Mucosa of descending colon (tissue), 3 donors: Measurements from ENCODE around the gene TRPM8. TPM values are rescaled to one million over a fixed set of nuclear protein-coding genes. Genes with fewer than 3 reads are reported as not detected.
A peak's percentile ranks its signal among the peaks of the same experiment; 100 is the strongest.

Experiments
- ATAC-seq: fragments of 200-7000 bp; cut with Tn5 transposase; one replicate; pipeline ENCODE4 v1.9.1; 2020; ENCODE audit warnings: mild to moderate bottlenecking, moderate library complexity
- DNase-seq, 3 donors: peaks; one replicate each; pipeline ENCODE4 v3.0.0-alpha.2; 2020
- H3K36me3 ChIP-seq: fragments of 200-600 bp; one replicate; pipeline ENCODE4 v1.8.0; 2021; ENCODE audit warnings: low read depth, mild to moderate bottlenecking
- H3K4me1 ChIP-seq: fragments of 200-600 bp; one replicate; pipeline ENCODE4 v1.8.0; 2021; ENCODE audit warnings: low read depth, mild to moderate bottlenecking
- H3K4me3 ChIP-seq: fragments of 200-600 bp; one replicate; pipeline ENCODE4 v1.8.0; 2021; ENCODE audit warnings: mild to moderate bottlenecking
- H3K9me3 ChIP-seq: fragments of 200-600 bp; one replicate; pipeline ENCODE4 v1.8.0; 2021; ENCODE audit warnings: mild to moderate bottlenecking
- intact Hi-C, 2 donors: fragments of 100-400 bp; cut with DNase I in 1 of 2; cut with micrococcal nuclease in 1 of 2; formaldehyde crosslinking; loops; one replicate each; pipeline versions ENCODE4 v1.11.0 to v1.11.1; 2022; cut with DNase I, micrococcal nuclease
- total RNA-seq, 3 donors: library from RNA; stranded (reverse); fragmentation: NEBNext Ultra II Directional in 2 of 3; extraction: Animal tissue kit (Norgen Biotek cat#: 25700) in 2 of 3; gene quantifications; one replicate each; pipeline versions ENCODE4 v1.2.1 to v1.2.4, GENCODE V29; 2021 to 2023
- TF ChIP-seq, protein P1 (sequence below): fragments of 200-600 bp; IDR thresholded peaks from one replicate; pipeline ENCODE4 v1.8.0; 2022; ENCODE audit warnings: antibody characterized with exemption, mild to moderate bottlenecking
- donor health status: DM: no; HTN: no; CAD: no; lungs with moderate emphysema.
- donor health status: DM: no; HTN: no; CAD: no.
- donor health status: DM: no; HTN: yes; CAD: no.

TRPM8 gene
- total RNA-seq, 3 donors from 2014 or later: not detected

DNA sequence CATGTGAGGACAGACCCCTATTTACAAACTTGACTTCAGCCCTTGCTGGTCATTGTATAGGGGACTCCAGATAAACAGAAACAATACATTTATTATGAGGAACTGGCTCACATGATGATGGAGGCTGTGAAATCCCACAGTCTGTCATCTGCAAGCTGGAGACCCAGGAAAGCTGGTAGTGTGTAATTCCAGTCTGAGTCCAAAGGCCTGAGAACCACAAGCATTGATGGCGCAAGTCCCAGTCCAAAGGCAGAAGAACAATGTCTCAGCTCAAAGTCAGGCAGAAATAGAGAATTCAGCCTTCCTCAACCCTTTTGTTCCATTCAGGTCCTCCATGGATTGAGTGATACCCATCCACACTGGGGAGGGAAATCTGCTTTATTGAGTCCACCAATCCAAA lies 105.3 kb downstream of the TRPM8 start:
- H3K36me3 ChIP-seq: no peaks in the 10 kb centered on the region
- H3K9me3 ChIP-seq: no peaks in the 10 kb centered on the region
- intact Hi-C loops: no loop called here
- ATAC-seq (no peak), DNase-seq (no peak)
- TF ChIP-seq, protein P1, sequence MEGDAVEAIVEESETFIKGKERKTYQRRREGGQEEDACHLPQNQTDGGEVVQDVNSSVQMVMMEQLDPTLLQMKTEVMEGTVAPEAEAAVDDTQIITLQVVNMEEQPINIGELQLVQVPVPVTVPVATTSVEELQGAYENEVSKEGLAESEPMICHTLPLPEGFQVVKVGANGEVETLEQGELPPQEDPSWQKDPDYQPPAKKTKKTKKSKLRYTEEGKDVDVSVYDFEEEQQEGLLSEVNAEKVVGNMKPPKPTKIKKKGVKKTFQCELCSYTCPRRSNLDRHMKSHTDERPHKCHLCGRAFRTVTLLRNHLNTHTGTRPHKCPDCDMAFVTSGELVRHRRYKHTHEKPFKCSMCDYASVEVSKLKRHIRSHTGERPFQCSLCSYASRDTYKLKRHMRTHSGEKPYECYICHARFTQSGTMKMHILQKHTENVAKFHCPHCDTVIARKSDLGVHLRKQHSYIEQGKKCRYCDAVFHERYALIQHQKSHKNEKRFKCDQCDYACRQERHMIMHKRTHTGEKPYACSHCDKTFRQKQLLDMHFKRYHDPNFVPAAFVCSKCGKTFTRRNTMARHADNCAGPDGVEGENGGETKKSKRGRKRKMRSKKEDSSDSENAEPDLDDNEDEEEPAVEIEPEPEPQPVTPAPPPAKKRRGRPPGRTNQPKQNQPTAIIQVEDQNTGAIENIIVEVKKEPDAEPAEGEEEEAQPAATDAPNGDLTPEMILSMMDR: no peak
- H3K4me1 ChIP-seq: no peaks in the 10 kb centered on the region
- no peak overlapping the region for H3K4me3 ChIP-seq

DNA sequence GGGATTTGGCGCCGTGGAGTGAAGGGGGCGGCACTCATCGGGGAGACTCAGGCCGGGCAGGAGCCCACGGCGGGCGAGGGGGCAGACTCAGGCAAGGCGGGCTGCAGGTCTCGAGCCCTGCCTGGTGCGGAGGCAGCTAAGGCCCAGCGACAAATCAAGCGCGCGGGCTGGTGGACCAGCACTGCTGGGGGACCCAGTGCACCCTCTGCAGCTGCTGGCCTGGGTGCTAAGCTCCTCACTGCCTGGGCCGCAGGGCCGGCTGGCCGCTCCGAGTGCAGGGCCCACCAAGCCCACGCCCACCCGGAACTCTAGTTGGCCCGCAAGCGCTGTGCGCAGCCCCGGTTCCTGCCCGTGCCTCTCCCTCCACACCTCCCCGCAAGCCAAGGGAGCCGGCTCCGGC lies 107.1 kb downstream of the TRPM8 start:
- no peaks in the 10 kb centered on the region for H3K9me3 ChIP-seq
- peak in 1 of 3 donors; percentile 44 for DNase-seq
- H3K4me1 ChIP-seq: no peaks in the 10 kb centered on the region
- no peak overlapping the region for H3K4me3 ChIP-seq
- intact Hi-C loops: no loop called here
- no peaks in the 10 kb centered on the region for H3K36me3 ChIP-seq
- TF ChIP-seq, protein P1: no peak
- no peak for ATAC-seq

DNA sequence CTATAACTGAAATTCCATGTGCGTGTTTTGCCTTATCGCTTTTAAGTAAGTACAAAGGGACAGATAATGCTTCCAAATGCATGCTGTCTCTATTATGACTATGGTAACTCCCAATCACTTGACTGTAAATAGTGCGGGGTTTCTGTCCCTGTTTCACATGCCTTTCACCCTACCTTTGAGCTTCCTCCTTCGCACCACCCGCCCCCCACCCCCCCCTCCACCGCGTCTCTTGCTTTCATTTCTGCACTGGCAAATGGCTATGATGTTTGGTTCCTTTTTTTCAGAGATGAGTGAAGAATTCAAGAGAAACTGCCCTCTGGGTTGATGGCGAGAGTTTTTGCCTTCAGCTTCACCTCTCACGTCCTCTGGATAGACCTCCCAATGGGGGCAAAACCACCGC lies 108.3 kb downstream of the TRPM8 start:
- no peak overlapping the region for H3K4me3 ChIP-seq
- no peak for DNase-seq

DNA sequence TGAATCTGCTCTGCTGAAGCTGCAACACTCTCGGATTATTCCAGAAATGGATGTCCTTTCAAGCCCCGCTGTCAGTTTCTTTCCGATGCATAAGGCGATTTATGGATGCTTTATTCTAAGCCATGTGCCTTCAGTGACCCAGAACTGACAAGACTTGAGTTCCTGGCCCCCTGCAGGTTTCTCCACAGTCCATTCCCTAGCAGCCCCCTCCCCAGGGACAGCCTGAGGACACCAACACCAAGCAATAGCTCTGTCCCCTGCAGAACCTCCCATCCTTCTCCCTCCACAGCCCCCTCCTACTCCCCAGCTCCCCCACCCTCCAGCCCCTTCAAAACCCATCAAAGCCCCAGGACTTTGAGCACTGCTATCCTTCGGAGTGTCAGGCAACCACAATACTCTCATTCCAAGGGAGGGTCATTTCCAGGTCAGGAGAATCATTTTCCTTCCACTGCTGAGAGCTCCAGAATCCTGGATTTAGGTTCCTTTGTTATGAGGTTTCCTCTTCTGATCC lies 108.8 kb downstream of the TRPM8 start:
- H3K4me3 ChIP-seq: no peak overlapping the region

More for the DNA sequence above, 108.3 kb downstream of the TRPM8 start:
- peak; percentile 34 for ATAC-seq
- TF ChIP-seq, protein P1: no peak
- Histone ChIP-seq H3K9me3 (no peaks in the 10 kb centered on the region), H3K36me3 (no peaks in the 10 kb centered on the region), H3K4me1 (no peaks in the 10 kb centered on the region)
- intact Hi-C loops: no loop called here

DNA sequence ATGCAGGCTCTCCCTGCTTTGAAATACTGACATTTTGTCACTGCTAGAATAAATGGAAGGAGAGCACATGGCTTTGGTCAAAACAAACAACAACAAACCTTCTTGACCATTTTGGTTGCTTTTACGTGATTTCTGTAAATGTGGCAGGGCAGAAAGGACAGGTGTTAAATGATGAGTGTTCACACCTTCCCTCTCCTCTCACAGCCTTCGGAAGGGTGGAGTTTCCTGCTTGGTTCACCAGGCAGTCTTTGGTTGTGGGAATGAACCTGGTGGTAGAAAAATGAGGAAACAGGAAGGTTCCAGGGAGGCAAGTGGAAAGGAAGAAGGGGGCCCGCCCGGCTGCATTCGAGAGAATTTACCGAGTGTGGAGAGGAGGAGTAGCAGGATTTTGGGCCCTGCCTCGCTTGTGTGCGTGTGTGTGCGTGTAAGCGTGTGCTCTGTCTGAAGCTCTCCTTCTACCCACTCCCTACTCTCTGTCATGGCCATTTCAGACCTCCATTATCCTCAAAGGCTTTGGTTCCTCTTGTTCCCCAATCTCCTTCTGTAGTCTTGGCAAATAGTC lies 109.6 kb downstream of the TRPM8 start:
- Histone ChIP-seq H3K9me3 (no peaks in the 10 kb centered on the region), H3K4me3 (no peak overlapping the region), H3K36me3 (no peaks in the 10 kb centered on the region), H3K4me1 (no peaks in the 10 kb centered on the region)
- no peak for DNase-seq
- intact Hi-C loops: no loop called here
- TF ChIP-seq, protein P1: no peak
- no peak for ATAC-seq

More for the DNA sequence above, 108.8 kb downstream of the TRPM8 start:
- no peaks in the 10 kb centered on the region for H3K9me3 ChIP-seq
- no peaks in the 10 kb centered on the region for H3K4me1 ChIP-seq
- intact Hi-C loops: no loop called here
- ATAC-seq (no peak), DNase-seq (no peak)
- no peaks in the 10 kb centered on the region for H3K36me3 ChIP-seq
- TF ChIP-seq, protein P1: no peak
